Measurements from ENCODE around the gene MUC2.

Gene MUC2

DNA sequence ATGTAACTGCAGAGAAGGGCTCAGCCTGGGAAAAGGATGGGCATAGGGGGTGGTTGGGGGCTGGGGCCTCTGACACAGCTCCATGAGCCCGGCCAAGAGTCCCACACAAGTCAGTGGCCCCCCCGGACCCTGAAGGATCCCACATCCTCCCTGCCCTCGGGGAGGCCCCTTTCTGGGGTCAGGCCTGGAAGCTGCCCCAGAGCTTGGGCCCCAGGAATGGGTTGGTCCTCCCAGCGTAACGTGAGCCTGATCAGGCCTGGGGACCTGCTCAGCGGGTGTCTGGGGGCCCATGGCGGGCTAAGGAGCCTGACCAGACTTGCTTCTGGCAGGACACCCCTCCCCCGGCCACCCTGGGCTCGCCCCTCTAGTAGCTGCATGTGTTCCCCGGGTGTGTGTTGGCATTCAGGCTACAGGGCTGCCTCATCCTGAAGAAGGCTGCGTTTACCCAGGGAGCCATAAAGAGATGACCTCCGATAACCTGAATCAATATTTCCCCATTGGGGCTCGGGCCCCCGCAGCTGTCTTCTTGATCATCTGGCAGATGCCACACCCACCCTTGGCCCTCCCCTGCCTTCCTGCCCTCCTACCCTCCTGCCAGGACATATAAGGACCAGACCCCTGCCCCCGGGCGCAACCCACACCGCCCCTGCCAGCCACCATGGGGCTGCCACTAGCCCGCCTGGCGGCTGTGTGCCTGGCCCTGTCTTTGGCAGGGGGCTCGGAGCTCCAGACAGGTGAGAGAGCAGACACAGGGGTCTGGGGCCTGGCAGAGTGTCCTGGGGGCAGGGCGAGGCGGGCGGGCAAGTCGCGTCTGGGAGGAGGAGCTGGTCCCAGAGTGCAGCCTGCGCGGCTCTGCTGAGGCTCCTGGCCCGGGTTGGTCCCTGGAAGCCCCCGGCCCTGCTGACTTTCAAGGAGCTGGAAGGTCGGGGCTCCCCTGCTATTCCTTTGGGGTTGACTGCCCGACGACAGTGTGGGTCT lies at the start of gene MUC2:
Gene MUC2 (plus strand): TSS at position 631 of the 978 bp plus-strand sequence.
- DNase-seq (ENCODE audit: low read depth): no peak

GRCh38 chr11:1025410-1026162 lies 49.1 kb upstream of the MUC2 start:
- DNase-seq (ENCODE audit: low read depth): no peak

- no peak for DNase-seq (ENCODE audit: low read depth)
These were observed 48.6 kb upstream of the MUC2 start for GRCh38 chr11:1026163-1026450.

GRCh38 chr11:1026641-1027482 lies 47.8 kb upstream of the MUC2 start:
- DNase-seq (ENCODE audit: low read depth): no peak

DNA sequence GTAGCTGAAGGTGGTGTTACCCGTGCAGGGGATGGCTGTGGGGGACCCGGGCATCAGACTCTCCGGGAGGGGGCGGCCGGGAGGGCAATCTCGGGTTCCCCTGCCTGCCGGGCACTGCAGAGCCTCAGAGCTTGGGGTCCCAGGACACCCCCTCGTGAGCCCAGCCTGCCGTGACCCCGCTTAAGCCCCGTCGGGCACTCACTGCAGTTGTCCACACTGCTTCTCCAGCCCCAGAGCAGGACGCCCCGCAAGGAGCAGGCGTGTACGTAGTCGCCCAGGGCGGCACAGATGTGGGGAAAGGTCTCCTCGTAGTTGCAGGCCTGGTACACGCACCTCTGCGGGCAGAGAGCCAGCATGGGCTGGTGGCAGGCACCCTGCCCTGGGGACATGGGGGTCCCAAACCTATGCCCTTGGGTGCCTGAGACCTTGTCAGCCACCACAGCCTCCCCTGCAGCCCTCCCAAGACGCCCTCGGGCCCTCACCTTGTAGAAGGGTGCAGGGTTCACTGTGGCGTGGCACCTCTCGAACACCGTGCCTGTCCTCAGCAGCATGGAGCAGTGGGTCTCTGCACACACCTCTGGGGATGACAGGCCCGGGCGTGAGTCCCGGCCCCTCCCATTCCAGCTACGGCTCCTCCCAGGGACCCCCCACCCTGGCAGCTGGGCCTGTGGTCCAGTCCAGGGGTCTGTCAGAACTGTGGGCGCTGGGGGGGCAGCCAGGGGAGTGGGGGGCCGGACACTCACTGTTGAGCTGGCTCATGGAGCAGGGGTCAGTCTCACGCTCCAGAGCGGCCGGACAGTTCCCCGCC lies 47.0 kb upstream of the MUC2 start:
- no peak for DNase-seq (ENCODE audit: low read depth)

- DNase-seq (ENCODE audit: low read depth): no peak
These were observed 46.5 kb upstream of the MUC2 start for GRCh38 chr11:1028291-1028540.

DNA sequence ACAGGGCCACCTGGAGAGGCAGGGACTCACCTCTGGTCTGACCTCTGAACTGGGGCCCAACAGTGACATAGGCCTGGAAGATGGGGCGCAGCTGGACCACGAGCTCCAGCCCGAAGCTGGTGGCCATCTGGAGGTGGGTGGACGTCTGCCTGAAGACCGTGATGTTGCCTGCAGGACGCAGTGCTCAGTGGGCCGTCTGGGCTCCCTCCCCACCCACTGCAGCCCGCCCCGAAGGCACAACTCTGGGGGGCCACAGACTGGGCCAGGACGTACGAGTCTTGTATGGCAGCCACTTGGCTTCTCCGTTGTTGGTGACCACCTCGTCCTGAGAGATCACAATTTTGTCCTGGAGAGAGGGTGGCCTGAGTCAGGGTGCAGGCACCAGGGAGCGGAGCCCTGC lies 46.1 kb upstream of the MUC2 start:
- DNase-seq (ENCODE audit: low read depth): no peak

DNA sequence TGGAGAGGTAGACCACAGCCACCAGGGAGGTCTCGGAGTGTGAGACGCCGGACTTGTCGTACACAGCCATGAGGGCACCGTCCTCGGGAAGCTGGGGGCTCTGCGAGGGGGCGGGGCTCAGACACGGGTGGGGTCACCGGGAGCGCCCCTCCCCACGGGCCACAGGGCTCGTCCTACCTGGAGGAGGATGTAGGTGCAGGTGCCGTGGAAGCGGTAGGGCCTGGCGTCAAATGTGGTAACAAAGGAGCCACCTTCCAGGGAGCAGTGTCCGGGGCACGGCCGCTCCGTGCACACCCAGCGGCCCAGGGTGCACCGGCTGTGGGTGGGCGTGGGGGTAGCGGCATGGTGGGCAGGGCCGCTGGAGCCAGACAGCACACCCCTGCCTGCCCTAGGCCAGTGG lies 45.6 kb upstream of the MUC2 start:
- no peak for DNase-seq (ENCODE audit: low read depth)

DNA sequence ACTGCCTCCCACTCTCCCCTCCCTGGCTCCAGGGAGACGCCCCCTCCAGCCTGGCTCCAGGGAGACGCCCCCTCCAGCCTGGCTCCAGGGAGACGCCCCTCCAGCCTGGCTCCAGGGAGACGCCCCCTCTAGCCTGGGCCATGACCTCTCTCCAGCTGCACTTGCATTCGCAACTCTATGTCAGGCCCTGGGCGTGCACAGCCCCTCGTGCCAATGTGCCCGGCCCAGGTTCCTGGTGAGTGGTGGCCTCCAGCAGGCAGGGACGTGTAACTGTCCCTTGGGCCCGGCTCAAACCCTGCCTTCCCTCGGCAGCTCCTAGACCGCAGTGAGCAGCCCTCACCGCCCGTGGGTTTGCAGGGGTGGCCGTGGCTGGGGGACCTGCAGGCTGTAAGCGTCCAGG lies 45.0 kb upstream of the MUC2 start:
- no peak for DNase-seq (ENCODE audit: low read depth)

DNA sequence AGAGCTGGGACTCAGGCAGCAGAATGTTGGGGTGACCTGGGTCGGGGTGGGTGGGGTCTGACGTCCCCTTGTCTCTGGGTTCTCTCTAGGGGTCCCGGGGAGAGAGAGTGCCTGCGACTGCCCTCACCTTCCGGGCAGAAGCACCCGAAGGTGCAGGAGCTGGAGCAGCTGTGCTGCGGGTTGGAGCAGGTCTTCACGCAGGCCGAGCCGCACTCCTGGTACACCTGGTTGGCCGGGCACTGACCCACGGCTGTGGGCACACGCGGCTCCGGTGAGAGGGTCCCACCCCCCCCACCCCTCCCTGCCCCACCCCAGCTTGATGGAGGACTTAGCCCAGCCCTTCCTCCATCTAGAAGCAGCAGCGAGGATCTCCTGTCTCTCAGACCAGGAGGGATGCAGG lies 44.6 kb upstream of the MUC2 start:
- DNase-seq (ENCODE audit: low read depth): no peak

- no peak for DNase-seq (ENCODE audit: low read depth)
These were observed 44.1 kb upstream of the MUC2 start for GRCh38 chr11:1030556-1030955.

GRCh38 chr11:1031121-1031899 lies 43.4 kb upstream of the MUC2 start:
- no peak for DNase-seq (ENCODE audit: low read depth)

DNA sequence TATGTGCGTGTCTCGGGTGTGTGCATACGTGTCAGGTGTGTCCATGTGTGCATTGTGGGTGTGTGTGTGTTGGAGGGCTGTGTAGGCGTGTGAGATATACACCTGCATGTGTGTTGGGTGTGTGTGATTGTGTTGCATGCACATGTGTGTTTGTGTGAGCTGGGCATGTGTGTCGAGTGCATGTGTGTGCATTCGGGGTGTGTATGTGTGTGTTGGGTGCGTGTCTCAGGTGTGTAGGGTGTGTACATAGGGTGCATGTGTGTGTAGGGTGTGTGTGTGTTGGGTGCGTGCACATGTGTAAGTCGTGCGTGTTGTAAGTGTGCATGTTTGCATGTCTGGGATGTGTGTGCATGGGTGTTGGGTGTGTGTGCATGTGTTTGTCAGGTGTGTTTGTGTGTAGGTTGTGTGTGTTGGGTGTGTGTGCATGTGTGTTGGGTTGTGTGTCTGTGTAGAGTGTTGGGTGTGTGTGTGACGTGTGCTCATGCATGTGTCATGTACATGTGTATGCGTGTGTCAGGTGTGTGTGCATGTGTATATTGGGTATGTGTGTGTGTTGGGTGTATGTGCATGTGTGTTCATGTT lies 42.3 kb upstream of the MUC2 start:
- no peak for DNase-seq (ENCODE audit: low read depth)

DNA sequence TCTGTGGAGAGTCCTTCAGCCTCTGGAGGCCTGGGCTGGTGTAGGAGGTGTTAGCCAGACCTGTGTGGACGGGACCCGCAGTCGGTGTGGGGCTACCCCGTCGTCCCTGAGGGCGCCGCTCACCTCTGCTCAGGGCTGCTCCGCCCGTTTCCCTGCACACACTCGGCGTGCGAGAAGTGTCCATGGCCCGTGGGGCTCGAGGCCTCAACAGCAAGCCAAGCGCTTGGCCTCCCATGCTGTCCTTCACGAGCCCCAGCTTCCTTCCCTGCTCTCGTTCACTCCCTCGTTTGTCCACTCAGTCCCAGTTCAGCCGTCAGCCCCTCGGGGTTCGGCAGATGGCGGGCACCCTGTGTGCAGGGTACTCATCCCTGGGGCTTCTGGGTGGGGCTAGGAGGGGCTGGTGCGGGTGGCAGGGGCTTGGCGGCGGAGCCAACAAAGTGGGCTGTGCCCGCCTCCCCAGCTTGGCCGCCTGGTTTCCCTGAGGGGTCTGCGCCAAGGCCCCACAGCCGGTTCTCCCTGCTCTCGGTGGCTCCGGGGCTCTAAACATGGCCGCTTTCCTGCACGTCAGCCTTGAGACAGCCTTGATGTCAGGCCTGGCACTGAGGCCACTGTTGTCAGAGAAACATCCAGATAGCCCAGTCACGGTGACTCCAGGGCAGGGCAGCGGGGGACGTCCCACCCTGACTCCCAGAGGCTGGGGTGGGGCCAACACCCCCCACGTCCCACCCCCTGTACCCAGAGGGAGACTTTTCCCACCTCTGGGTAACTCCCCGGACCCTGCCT lies 41.5 kb upstream of the MUC2 start:
- no peak for DNase-seq (ENCODE audit: low read depth)

- no peak for DNase-seq (ENCODE audit: low read depth)
These were observed 40.7 kb upstream of the MUC2 start for GRCh38 chr11:1034001-1034400.

GRCh38 chr11:1034456-1035295 lies 40.0 kb upstream of the MUC2 start:
- no peak for DNase-seq (ENCODE audit: low read depth)

DNA sequence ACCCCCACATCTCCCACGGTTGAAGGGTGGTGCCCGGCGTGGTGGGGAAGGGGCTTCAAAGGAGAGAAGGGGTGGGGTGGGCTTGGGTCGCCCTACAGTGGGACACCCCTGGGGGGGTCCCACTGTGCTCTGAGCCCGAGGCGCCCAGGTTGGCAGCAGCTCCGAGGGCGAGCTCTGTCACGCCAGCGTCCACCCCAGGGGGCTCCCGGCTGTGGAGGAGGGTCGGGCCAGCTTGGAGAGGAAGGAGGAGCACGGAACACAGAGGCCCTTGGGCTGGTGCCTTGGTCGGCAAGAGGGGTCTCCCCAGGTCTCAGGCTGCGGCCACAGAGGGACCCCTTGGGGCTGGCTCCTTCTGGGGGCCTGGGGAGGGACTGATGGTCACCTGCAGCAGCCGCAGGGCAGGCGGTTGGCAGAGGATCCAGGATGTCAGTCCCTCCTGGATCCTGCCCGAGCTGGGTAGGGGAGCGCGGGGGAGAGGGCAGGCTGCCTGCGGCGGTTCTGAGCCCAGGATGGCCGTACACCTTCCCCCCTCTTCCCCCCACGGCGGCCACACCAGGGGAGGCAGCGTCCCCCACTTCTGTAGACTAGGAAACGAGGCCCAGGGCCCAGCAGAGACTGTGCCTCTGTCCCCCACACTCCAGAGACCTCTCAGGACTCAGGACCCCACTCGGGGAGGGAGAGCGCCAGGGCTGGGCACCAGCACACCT lies 38.9 kb upstream of the MUC2 start:
- DNase-seq (ENCODE audit: low read depth): no peak

DNA sequence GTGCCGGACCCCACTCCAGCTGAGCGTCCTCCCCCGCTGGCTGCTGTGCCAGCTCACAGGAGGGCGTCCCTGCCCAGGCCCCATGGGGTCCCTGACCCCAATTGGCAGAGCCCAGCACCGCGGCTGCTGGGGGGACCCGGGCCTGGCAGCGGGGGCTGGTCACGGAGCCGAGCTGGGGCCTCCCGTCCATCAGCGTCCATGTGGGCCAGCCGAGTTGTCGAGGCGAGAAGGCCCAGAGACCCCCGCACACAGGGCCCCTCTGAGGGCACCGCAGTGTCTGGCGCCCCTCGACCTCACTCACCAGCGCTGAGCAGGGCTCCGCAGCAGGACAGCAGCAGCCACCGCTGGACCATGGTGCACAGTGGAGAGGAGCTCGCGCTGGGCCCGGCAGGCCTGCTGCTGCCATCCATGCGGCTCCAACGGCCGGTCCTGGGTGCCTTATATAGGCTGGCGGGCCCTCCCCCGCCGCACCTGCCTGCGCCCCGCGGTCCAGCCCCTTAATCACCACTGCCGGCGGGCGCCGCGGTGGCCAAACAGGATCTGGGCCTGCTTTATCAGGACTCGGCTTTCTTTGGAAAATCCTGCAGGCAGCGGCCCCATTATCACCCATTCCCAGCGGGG lies 38.3 kb upstream of the MUC2 start, which contains the start of gene MUC6:
Gene MUC6 (minus strand): TSS at position 416 of the 621 bp plus-strand sequence. CDS start 63 bp downstream, at position 353.
- DNase-seq (ENCODE audit: low read depth): no peak

Data from activated T-cell treated with anti-CD3 and anti-CD28 coated beads for 48 hours (primary cell).